ENCODE results near the gene CLDN10.
"Not testable (repeated sequence)": the region's sequence is repeated elsewhere in the genome, so short reads cannot be mapped to it uniquely, and the experiment has no call there.

The CLDN10 gene

DNA sequence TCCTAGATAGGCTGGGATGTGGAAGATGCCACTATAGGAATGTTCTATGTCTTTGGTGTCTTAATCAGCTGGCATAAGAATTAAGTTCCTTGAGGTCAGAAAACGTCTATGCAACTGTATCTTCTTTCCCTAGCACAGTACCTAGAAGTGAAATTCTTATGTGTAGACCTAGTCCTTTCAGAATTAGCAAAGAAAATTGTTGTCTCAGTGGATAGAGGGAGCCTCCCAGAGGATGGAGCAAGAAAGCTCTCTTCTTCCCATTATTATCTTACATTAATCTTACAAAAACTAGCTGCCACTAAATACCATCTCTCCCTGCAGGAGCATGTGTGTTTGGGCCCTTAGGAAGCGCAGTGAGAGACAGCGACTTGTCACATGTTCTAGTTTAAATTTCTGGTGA lies 11.6 kb downstream of the CLDN10 start:
- Mint-ChIP-seq H3K9me3 (no peaks in the 10 kb centered on the region), H3K4me1 (no peaks in the 10 kb centered on the region), H3K36me3 (no peaks in the 10 kb centered on the region), H3K4me3 (no peak overlapping the region), H3K27ac (no peak overlapping the region)
- ATAC-seq (no peak), DNase-seq (ENCODE audit: low spot score in 2 of 2) (no peak)

DNA sequence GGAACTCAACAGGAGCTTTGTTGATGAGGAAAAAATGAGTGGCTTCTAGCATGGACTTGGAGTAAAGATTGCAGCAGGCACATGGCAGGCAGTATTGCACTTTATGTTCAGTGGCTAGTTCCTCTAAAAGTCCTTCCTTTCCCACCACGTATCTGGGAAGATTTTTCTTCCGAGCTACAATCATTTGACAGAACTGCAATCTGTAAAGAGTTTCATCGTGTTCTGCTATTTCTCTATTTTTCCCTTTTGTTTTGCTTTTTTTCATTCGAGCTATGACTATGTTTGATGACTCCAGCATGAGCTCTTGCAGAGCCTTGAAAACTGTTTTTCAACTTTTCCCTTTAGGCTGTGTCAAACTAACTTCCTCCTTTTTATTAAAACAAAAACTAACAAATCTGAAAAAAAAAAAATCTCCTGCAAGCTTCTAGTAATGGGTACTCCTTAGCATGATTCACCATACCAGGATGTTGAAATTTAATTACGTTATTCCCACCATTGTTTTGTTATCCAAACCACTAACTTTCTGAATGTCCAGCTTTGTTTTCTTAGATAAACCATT lies 12.3 kb downstream of the CLDN10 start:
- no peak overlapping the region for H3K4me3 Mint-ChIP-seq
- no peak overlapping the region for H3K27ac Mint-ChIP-seq
- H3K9me3 Mint-ChIP-seq = no peaks in the 10 kb centered on the region
- no peak for DNase-seq (ENCODE audit: low spot score in 2 of 2)
- no peaks in the 10 kb centered on the region for H3K36me3 Mint-ChIP-seq
- no peak for ATAC-seq
- H3K4me1 Mint-ChIP-seq = no peaks in the 10 kb centered on the region

DNA sequence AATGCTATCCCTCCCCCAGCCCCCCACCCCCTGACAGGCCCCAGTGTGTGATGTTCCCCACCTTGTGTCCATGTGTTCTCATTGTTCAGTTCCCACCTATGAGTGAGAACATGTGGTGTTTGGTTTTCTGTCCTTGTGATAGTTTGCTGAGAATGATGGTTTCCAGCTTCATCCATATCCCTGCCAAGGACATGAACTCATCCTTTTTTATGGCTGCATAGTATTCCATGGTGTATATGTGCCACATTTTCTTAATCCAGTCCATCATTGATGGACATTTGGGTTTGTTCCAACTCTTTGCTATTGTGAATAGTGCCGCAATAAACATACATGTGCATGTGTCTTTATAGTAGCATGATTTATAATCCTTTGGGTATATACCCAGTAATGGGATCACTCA lies 13.2 kb downstream of the CLDN10 start:
- ATAC-seq; H3K9me3 Mint-ChIP-seq; H3K4me1 Mint-ChIP-seq; H3K36me3 Mint-ChIP-seq; H3K27ac Mint-ChIP-seq; H3K4me3 Mint-ChIP-seq; DNase-seq (ENCODE audit: low spot score in 2 of 2): not testable (repeated sequence)

DNA sequence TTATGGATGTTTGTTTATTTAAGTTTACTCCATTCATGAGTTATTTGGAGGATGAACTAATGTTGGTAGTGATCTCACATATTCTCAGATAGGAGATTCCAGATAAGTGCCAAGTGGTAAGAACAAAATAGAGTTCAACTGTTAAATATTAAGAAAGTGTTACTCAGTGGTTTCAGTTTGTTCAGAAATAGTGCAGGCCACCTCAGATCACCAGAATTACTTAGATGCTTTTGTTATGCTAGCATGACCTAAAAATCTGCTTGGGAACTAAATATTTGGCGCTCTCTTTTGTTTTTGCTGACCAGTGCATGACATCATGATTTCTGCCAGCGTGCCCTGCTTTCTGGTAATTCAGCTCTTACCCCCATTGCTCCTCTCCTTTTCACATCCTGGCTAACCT lies 15.6 kb downstream of the CLDN10 start:
- ATAC-seq = no peak
- no peak for DNase-seq (ENCODE audit: low spot score in 2 of 2)
- no peaks in the 10 kb centered on the region for H3K36me3 Mint-ChIP-seq
- no peaks in the 10 kb centered on the region for H3K4me1 Mint-ChIP-seq
- H3K9me3 Mint-ChIP-seq = no peaks in the 10 kb centered on the region
- H3K27ac Mint-ChIP-seq = no peak overlapping the region
- no peak overlapping the region for H3K4me3 Mint-ChIP-seq

DNA sequence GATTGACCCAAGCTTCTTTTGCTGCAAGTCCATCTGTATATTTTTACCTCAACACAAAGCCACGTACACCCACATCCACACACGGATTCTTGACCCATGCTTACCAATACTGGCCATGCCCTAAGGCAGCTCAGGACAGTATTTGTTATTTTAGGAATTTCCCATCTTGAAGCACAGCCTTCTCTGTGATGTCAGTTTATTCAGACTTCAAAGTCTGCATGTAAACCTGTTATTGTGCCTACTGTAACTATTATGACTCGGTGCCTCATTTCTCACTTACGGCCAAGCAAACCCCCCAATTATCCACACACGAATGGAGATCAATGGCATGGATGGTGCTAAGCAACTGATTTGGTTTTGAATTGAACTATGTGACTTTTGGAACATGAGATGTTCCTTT lies 17.5 kb downstream of the CLDN10 start:
- ATAC-seq (no peak), DNase-seq (ENCODE audit: low spot score in 2 of 2) (no peak)
- no peaks in the 10 kb centered on the region for H3K9me3 Mint-ChIP-seq
- H3K27ac Mint-ChIP-seq = no peak overlapping the region
- no peaks in the 10 kb centered on the region for H3K36me3 Mint-ChIP-seq
- H3K4me1 Mint-ChIP-seq = no peaks in the 10 kb centered on the region
- no peak overlapping the region for H3K4me3 Mint-ChIP-seq

DNA sequence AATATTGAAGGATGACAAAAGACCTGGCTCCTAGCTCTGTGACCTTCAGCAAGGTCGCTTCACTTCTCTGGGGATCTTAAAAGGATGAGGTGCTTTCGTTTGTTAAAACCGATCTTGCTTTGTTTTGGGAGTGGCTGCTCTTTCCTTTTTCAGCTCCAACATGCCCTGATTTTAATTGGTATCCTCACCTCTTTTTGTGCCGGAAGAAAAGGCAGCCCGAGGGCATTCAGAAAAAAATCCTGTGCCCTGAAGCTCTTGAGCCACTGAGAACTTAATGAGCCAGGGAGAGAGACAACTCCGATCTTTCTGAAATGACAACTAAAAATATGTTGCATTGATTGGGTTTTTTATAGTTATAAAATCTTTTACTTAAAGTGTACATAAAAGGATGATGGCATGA lies 19.4 kb downstream of the CLDN10 start:
- Mint-ChIP-seq H3K4me1 (no peaks in the 10 kb centered on the region), H3K9me3 (no peaks in the 10 kb centered on the region), H3K27ac (no peak overlapping the region), H3K4me3 (no peak overlapping the region), H3K36me3 (no peaks in the 10 kb centered on the region)
- ATAC-seq = no peak
- DNase-seq (ENCODE audit: low spot score in 2 of 2) = no peak

DNA sequence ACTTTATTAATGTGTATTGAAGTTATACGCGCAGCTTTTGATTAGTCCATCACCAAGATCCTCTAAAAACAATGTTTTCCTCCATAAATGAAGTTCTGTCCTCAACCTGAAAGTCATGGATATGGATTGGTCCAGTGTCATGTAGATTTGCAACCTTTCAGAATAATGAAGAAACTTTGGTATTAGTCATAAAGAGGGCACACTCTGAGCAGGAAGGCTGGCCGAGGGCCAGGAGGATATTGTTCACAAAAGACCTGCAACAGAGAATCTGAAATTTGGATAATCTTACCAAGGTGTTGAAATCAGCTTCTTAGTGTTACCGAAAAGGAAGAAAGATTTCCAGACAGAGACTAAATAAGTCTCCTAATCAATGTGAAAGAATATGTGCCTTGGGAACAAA lies 20.7 kb downstream of the CLDN10 start:
- no peak overlapping the region for H3K27ac Mint-ChIP-seq
- H3K4me3 Mint-ChIP-seq = no peak overlapping the region
- DNase-seq (ENCODE audit: low spot score in 2 of 2) (no peak), ATAC-seq (no peak)
- H3K9me3 Mint-ChIP-seq = no peaks in the 10 kb centered on the region
- no peaks in the 10 kb centered on the region for H3K4me1 Mint-ChIP-seq
- no peaks in the 10 kb centered on the region for H3K36me3 Mint-ChIP-seq

DNA sequence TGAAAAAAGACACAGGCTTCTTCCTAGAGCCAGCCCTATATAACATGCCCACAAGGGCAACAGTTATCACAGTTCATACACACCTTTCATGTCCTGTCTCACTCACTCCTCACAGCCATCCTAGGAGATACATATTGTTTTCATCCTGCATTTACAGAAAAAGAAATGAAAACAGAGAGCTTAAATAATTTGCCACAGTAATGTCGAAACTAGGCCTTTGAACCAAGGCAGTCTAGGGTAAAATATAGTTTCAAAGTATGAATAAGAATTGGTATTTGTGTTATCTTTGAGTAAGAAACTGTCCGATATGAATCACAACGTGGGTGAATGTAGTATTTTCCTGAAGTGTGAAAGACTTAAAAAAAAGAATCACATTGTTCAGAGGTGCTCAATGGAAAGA lies 26.8 kb downstream of the CLDN10 start:
- DNase-seq (ENCODE audit: low spot score in 2 of 2) (no peak), ATAC-seq (peak; percentile 84)
- no peaks in the 10 kb centered on the region for H3K4me1 Mint-ChIP-seq
- no peaks in the 10 kb centered on the region for H3K36me3 Mint-ChIP-seq
- no peak overlapping the region for H3K27ac Mint-ChIP-seq
- H3K4me3 Mint-ChIP-seq = no peak overlapping the region
- no peaks in the 10 kb centered on the region for H3K9me3 Mint-ChIP-seq

DNA sequence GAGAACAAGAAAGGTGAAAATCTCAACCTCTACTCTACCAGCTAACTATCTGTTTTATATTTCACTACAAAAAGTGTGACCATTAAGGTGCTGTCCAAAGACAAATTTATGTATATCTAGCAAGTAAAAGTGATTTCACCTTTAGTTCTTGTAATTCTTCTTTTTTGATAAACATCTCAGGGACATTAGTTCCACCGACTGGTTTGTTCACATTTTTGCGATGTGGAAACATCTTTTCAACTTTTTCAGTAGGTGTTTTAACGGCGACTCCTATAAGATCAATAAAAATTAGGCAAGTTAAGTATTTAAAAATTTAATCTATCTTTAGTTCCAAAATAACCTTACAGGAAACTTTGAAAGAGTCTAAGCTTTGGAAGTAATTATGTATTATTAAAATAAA lies 33.3 kb downstream of the CLDN10 start:
- H3K36me3 Mint-ChIP-seq = no peaks in the 10 kb centered on the region
- H3K9me3 Mint-ChIP-seq = no peaks in the 10 kb centered on the region
- H3K4me1 Mint-ChIP-seq = no peaks in the 10 kb centered on the region
- ATAC-seq (no peak), DNase-seq (ENCODE audit: low spot score in 2 of 2) (no peak)
- no peak overlapping the region for H3K4me3 Mint-ChIP-seq
- no peak overlapping the region for H3K27ac Mint-ChIP-seq

DNA sequence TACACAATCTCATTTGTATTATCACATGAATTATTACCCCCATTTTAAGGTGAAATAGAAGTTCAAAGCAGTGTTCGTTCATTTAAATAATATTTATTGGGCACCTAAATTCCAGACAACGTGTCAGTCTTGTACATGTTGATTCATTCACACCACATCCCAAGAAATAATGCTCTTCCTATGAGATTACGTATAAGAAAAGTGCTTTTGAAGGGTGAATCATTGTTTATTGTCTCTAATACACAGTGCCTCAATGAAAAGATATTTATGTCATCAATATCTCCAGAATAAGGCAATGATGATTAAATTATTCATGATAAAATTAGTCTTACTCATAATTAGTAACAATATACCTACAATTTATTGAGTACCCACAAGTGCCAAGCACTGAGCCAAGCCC lies 35.6 kb downstream of the CLDN10 start:
- no peak overlapping the region for H3K4me3 Mint-ChIP-seq

DNA sequence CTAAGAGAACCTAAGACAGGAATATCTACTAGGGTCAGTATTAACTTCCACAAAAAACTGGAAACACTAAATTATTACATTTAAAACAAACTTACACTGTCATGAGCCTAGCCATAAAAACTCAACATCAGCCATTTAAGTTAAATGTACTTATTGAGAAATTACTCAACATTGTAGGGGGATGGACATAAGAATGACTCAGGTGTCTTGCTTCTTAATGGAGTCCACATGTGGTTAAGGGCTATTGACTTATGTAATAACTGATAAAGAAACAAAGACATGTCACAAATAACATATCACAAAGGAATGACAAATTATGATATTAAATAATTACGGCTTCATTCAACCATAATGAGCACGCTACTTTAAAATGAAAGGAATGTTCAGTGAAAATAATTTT lies 36.2 kb downstream of the CLDN10 start:
- no peak for ATAC-seq
- H3K4me3 Mint-ChIP-seq = no peak overlapping the region
- H3K27ac Mint-ChIP-seq = no peak overlapping the region
- no peaks in the 10 kb centered on the region for H3K4me1 Mint-ChIP-seq
- no peaks in the 10 kb centered on the region for H3K9me3 Mint-ChIP-seq
- no peak for DNase-seq (ENCODE audit: low spot score in 2 of 2)
- no peaks in the 10 kb centered on the region for H3K36me3 Mint-ChIP-seq

More for the DNA sequence above, 35.6 kb downstream of the CLDN10 start:
- ATAC-seq (no peak), DNase-seq (ENCODE audit: low spot score in 2 of 2) (no peak)
- H3K27ac Mint-ChIP-seq = no peak overlapping the region
- H3K4me1 Mint-ChIP-seq = no peaks in the 10 kb centered on the region
- no peaks in the 10 kb centered on the region for H3K9me3 Mint-ChIP-seq
- H3K36me3 Mint-ChIP-seq = no peaks in the 10 kb centered on the region

DNA sequence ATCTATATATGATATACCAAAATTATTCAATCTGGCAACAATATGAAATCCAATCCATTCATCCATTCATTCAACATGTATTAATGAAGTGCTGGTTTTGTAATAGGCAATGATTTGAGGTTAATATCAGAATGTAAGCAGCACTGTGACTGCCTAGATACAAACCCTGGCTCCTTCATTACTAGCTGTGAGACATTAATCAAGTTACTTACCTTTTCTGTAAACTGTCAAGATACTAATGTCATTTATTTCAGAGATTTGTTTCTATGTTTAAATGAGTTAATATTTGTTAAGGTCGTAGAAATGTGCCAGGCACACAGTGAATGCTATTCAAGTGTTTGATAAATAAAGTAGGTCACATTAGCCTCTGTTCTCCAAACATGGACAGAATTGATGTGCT lies 40.9 kb downstream of the CLDN10 start:
- H3K4me1 Mint-ChIP-seq = no peaks in the 10 kb centered on the region
- no peaks in the 10 kb centered on the region for H3K9me3 Mint-ChIP-seq
- H3K4me3 Mint-ChIP-seq = no peak overlapping the region
- no peak overlapping the region for H3K27ac Mint-ChIP-seq
- no peaks in the 10 kb centered on the region for H3K36me3 Mint-ChIP-seq
- DNase-seq (ENCODE audit: low spot score in 2 of 2) (no peak), ATAC-seq (no peak)

DNA sequence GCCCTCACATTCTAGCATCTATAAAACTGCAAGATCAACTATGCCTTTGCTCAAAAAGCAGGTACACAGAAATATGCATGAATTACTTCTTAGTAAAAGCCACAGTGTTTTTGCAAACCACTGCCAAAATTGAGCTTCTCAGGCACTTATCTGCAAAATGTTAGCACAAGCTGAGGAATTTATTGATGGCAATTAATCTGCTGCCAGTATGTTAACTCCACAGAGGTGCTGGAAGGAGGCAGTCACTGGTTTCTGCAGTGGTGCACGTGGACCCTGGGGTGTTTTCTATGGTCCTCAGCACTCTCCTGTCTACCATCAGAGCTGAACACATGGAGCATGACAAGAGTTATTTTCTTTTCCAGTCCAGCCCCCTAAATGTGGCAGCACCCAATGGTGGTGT lies 44.2 kb downstream of the CLDN10 start:
- H3K36me3 Mint-ChIP-seq = no peaks in the 10 kb centered on the region
- H3K4me1 Mint-ChIP-seq = no peaks in the 10 kb centered on the region
- ATAC-seq = no peak
- no peak overlapping the region for H3K4me3 Mint-ChIP-seq
- no peak for DNase-seq (ENCODE audit: low spot score in 2 of 2)
- no peak overlapping the region for H3K27ac Mint-ChIP-seq
- H3K9me3 Mint-ChIP-seq = no peaks in the 10 kb centered on the region

DNA sequence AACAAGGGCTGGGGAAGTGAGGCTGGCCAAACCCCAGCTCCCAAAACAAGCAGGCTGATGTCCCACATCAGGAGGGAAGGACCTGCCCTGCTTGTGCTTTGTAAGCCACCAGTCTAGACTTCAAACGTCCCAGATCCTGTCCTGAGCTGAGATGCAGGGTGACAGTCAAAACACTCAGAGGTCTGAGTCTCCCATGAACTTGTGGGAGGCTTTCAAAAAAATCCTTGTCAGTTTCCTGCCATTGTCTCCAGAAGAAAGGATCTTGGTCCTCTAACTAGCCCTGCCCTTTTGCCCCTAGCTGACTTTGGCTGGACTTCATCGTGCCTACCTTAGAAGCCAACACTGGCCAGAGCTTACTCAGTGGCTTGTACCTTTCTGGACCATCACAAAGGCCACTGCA lies 48.7 kb downstream of the CLDN10 start:
- no peaks in the 10 kb centered on the region for H3K9me3 Mint-ChIP-seq
- no peak for ATAC-seq
- H3K4me3 Mint-ChIP-seq = no peak overlapping the region
- H3K27ac Mint-ChIP-seq = no peak overlapping the region
- no peak for DNase-seq (ENCODE audit: low spot score in 2 of 2)
- H3K4me1 Mint-ChIP-seq = no peaks in the 10 kb centered on the region
- no peaks in the 10 kb centered on the region for H3K36me3 Mint-ChIP-seq

DNA sequence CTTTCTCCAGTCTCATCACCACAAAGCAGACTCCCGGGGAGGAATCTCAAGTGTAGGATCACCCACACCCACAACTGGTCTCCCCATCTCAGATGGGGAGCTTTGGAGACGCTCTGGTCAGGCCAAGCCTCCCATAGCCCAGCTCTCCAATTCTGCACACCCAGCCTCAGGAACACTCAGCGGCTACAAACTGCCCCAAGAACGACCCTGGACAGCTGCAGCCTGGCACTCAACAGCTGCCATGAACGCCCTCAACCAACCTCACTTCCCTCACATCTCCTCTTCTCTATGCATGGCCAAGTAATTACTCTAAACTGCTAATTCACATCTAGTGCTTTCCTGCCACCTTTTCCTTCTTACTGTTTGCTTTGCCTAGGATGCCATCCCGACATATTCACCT lies 49.4 kb downstream of the CLDN10 start:
- H3K4me1 Mint-ChIP-seq = no peaks in the 10 kb centered on the region
- peak; percentile 8 for ATAC-seq
- DNase-seq (ENCODE audit: low spot score in 2 of 2) = no peak
- H3K27ac Mint-ChIP-seq = no peak overlapping the region
- H3K9me3 Mint-ChIP-seq = no peaks in the 10 kb centered on the region
- no peak overlapping the region for H3K4me3 Mint-ChIP-seq
- no peaks in the 10 kb centered on the region for H3K36me3 Mint-ChIP-seq

DNA sequence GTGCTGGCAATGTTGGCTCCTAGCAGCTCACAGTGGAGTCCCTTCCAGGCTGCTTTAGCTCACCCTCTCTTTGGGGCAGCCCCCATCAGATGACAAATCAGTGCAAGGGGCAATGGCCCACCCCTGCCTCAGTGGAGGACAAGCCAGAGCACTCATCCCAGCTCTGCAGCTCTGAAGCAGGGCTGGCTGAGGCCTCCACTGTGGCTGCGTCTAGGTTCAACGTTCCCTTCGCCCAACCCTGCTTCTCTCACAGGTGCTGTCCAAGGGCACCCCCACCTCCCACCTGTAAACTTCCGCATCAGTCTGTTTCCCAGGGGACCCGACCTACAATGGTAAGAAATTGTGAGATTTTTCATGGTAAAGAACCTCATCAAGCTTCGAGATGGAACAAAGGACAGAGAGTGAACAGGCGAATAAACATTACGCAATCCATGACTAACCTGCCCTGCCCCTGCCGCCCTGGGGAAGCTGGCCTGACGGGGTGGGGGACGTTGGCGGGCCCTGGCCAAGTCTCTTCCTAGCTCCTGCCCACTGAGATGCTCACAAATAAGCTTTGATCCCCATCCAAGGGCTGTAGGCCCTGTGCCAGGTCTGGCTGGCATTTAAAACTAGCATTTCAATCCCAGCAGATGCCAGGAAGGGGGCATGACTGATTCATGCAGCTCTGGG lies 51.5 kb downstream of the CLDN10 start:
- Mint-ChIP-seq H3K4me1 (no peaks in the 10 kb centered on the region), H3K27ac (no peak overlapping the region), H3K9me3 (no peaks in the 10 kb centered on the region), H3K4me3 (no peak overlapping the region), H3K36me3 (no peaks in the 10 kb centered on the region)
- ATAC-seq (no peak), DNase-seq (ENCODE audit: low spot score in 2 of 2) (no peak)

DNA sequence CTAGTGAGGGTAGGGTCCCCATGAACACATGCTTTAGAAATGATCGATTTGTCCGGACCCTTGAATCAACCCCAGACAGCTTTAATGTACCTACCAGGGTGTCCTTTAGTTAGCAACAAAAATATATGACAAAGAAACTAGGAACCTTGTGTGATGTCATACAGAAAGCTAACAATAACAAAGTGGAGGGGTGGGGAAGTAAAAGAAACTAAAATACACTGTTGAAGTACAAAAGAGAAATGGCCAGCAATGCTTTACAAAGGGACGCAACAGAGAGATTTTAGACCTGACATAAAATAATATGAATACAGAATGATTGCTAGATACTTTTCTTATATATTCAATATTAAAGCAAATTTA lies 52.0 kb downstream of the CLDN10 start:
- H3K4me1 Mint-ChIP-seq = no peaks in the 10 kb centered on the region
- DNase-seq (ENCODE audit: low spot score in 2 of 2) = no peak
- no peaks in the 10 kb centered on the region for H3K9me3 Mint-ChIP-seq
- ATAC-seq = no peak
- H3K4me3 Mint-ChIP-seq = no peak overlapping the region
- H3K36me3 Mint-ChIP-seq = no peaks in the 10 kb centered on the region
- H3K27ac Mint-ChIP-seq = no peak overlapping the region
